CD14-positive monocyte (primary cell): ENCODE data around the gene ABCA7. TPM values are rescaled to one million over a fixed set of nuclear protein-coding genes. Genes with fewer than 3 reads are reported as not detected.

Experiments used
- DNase-seq, 3 donors: peaks; one replicate each; pipeline ENCODE4 v3.0.0-alpha.2; 2011 to 2022
- H2AFZ ChIP-seq: 2 replicates; pipeline ENCODE4 v1.6.0; 2012; ENCODE audit warnings: mild to moderate bottlenecking, low read depth, low read length, inconsistent platforms; ENCODE audit not compliant: insufficient read depth, poor library complexity, severe bottlenecking
- H3K27ac ChIP-seq, 2 donors: 1 replicate in 1 of 2; 2 replicates in 1 of 2; pipeline ENCODE4 v1.5.1; 2012 to 2013; ENCODE audit warnings: low read length in 2 of 2, control low read depth in 1 of 2, inconsistent platforms in 1 of 2, low read depth in 1 of 2, mild to moderate bottlenecking in 1 of 2
- H3K27me3 ChIP-seq, 2 donors: one replicate each; pipeline versions ENCODE4 v1.6.0 to v1.6.1; 2011 to 2013; ENCODE audit warnings: low read length in 2 of 2; ENCODE audit not compliant: control insufficient read depth in 2 of 2, insufficient read depth in 2 of 2
- H3K36me3 ChIP-seq, 2 donors: replicated peaks in 1 of 2; 1 replicate in 1 of 2; 2 replicates in 1 of 2; pipeline versions ENCODE4 v1.5.1 to v1.6.1; 2012 to 2013; ENCODE audit warnings: low read length in 2 of 2, control low read depth in 1 of 2, inconsistent platforms in 1 of 2, mild to moderate bottlenecking in 1 of 2; ENCODE audit not compliant: insufficient read depth in 2 of 2, control insufficient read depth in 1 of 2
- H3K4me1 ChIP-seq, 2 donors: 1 replicate in 1 of 2; 2 replicates in 1 of 2; pipeline versions ENCODE4 v1.5.1 to v1.6.1; 2012 to 2013; ENCODE audit warnings: low read length in 2 of 2, control low read depth in 1 of 2, inconsistent platforms in 1 of 2, mild to moderate bottlenecking in 1 of 2, moderate library complexity in 1 of 2; ENCODE audit not compliant: insufficient read depth in 2 of 2, control insufficient read depth in 1 of 2
- H3K4me2 ChIP-seq: replicated peaks from 2 replicates; pipeline ENCODE3; 2012; ENCODE audit warnings: low read length, moderate library complexity, mild to moderate bottlenecking; ENCODE audit not compliant: poor library complexity, severe bottlenecking; ENCODE audit errors: extremely low read depth
- H3K4me3 ChIP-seq, 3 experiments: fragments of 200-600 bp in 1 of 3; sonication (generic) in 1 of 3; replicated peaks in 1 of 3; 1 replicate in 2 of 3; 2 replicates in 1 of 3; pipeline ENCODE4 v1.5.1; 2011 to 2013; ENCODE audit warnings: low read length in 3 of 3, mild to moderate bottlenecking in 3 of 3, control low read depth in 2 of 3, low read depth in 2 of 3, inconsistent platforms in 1 of 3, moderate library complexity in 1 of 3
- H3K79me2 ChIP-seq: 2 replicates; pipeline ENCODE4 v1.6.0; 2012; ENCODE audit warnings: mild to moderate bottlenecking, control low read depth, inconsistent platforms, low read length, moderate library complexity; ENCODE audit not compliant: insufficient read depth
- H3K9ac ChIP-seq: 2 replicates; pipeline ENCODE4 v1.6.0; 2017; ENCODE audit warnings: low read length, mild to moderate bottlenecking; ENCODE audit not compliant: insufficient read depth, poor library complexity, severe bottlenecking
- H3K9me3 ChIP-seq, 2 donors: replicated peaks in 1 of 2; 1 replicate in 1 of 2; 2 replicates in 1 of 2; pipeline versions ENCODE4 v1.5.1 to v1.6.1; 2012 to 2013; ENCODE audit warnings: low read length in 2 of 2, control low read depth in 1 of 2; ENCODE audit not compliant: control insufficient read depth in 1 of 2, insufficient read depth in 1 of 2
- H4K20me1 ChIP-seq: 2 replicates; pipeline ENCODE4 v1.6.0; 2012; ENCODE audit warnings: mild to moderate bottlenecking, low read length, control low read depth, moderate library complexity; ENCODE audit not compliant: insufficient read depth
- H3K27ac Mint-ChIP-seq, 7 donors: one replicate each; pipeline ENCODE4 v1.8.0; 2020; ENCODE audit warnings: mild to moderate bottlenecking in 7 of 7, mixed read lengths in 7 of 7, moderate library complexity in 6 of 7, inconsistent platforms in 2 of 7
- H3K27me3 Mint-ChIP-seq, 3 donors: one replicate each; pipeline ENCODE4 v1.8.0; 2021 to 2022; ENCODE audit warnings: low read depth in 3 of 3, mild to moderate bottlenecking in 3 of 3, mixed read lengths in 3 of 3, moderate library complexity in 3 of 3, inconsistent platforms in 1 of 3
- H3K36me3 Mint-ChIP-seq, 2 donors: one replicate each; pipeline ENCODE4 v1.8.0; 2020; ENCODE audit warnings: mixed read lengths in 2 of 2, inconsistent platforms in 1 of 2, mild to moderate bottlenecking in 1 of 2
- H3K4me1 Mint-ChIP-seq: one replicate; pipeline ENCODE4 v1.8.0; 2020; ENCODE audit warnings: mild to moderate bottlenecking, mixed read lengths
- H3K4me3 Mint-ChIP-seq, 2 donors: one replicate each; pipeline ENCODE4 v1.8.0; 2020; ENCODE audit warnings: mild to moderate bottlenecking in 2 of 2, mixed read lengths in 2 of 2, moderate library complexity in 1 of 2
- H3K9me3 Mint-ChIP-seq, 7 donors: one replicate each; pipeline ENCODE4 v1.8.0; 2020 to 2022; ENCODE audit warnings: mixed read lengths in 7 of 7, mild to moderate bottlenecking in 6 of 7, moderate library complexity in 6 of 7, inconsistent platforms in 2 of 7
- CTCF ChIP-seq: fragments of 200-600 bp; IDR thresholded peaks from one replicate; pipeline ENCODE4 v1.8.0; 2022; ENCODE audit warnings: antibody characterized with exemption, mild to moderate bottlenecking
- WGBS: methylation state at CpG from one replicate; pipeline ENCODE4 v1.1.5; 2013; ENCODE audit warnings: missing lambda C conversion rate; ENCODE audit not compliant: insufficient coverage; 5-methylcytosine and 5-hydroxymethylcytosine counted together
- intact Hi-C, 2 donors: fragments of 100-400 bp; cut with micrococcal nuclease; formaldehyde crosslinking; loops; one replicate each; pipeline versions ENCODE4 v1.15.0 to v1.15.1; 2023
- polyA plus RNA-seq, 3 donors: library from polyadenylated mRNA; depleted of rRNA in 1 of 3; unstranded in 2 of 3; stranded (reverse) in 1 of 3; fragments of 300-500 nt in 2 of 3; fragments of >200 nt in 1 of 3; fragmentation: Illumina TruSeq in 2 of 3; gene quantifications; 1 replicate in 2 of 3; 2 replicates in 1 of 3; pipeline ENCODE4 v1.2.3, GENCODE V29; 2012 to 2021

The ABCA7 gene
- polyA plus RNA-seq, 3 donors: 1.7 to 104 (median 7.8) TPM

GRCh38 chr19:1041272-1041834 is 1.4 kb downstream of the ABCA7 start:
- peak overlapping the region; percentile 87 for H3K4me2 ChIP-seq
- Mint-ChIP-seq H3K27me3 (peaks cover 0 to 1% (median 1%) of the 10 kb centered on the region in 3 donors), H3K9me3 (peaks cover 0 to 4% (median 0%) of the 10 kb centered on the region in 7 donors), H3K27ac (peak overlapping the region in 5 of 7 donors; percentile 10 to 97 (median 84)), H3K36me3 (peaks cover 29 to 46% of the 10 kb centered on the region in 2 donors), H3K4me1 (peaks cover 49% of the 10 kb centered on the region), H3K4me3 (peak overlapping the region; percentile 89 to 98)
- H3K4me3 ChIP-seq: peak overlapping the region; percentile 51 to 92 (median 73)
- DNase-seq: no peak
- H3K9ac ChIP-seq: peak overlapping the region; percentile 29
- WGBS: 54% methylated on average over 23 of the region's 26 CpGs
- intact Hi-C loops: loop anchor here in 1 of 2 donors (2.0 to 5.0 kb wide), 2 partner anchors 21 to 36 kb away; partner anchors contain the start of genes RNU6-2 and TMEM259
- H3K27ac ChIP-seq: peak overlapping the region in 1 of 2 donors; percentile 79
- H3K79me2 ChIP-seq: peaks cover 34% of the 10 kb centered on the region
- H3K36me3 ChIP-seq: peaks cover 31 to 37% of the 10 kb centered on the region in 2 donors
- peaks cover 49 to 55% of the 10 kb centered on the region in 2 donors for H3K4me1 ChIP-seq
- TF ChIP-seq CTCF: no peak
- H2AFZ ChIP-seq: peak overlapping the region; percentile 55
- H3K9me3 ChIP-seq: no peaks in the 10 kb centered on the region
- peaks cover 33% of the 10 kb centered on the region for H4K20me1 ChIP-seq
- H3K27me3 ChIP-seq: no peaks in the 10 kb centered on the region

GRCh38 chr19:1041835-1042685 is 2.2 kb downstream of the ABCA7 start:
- intact Hi-C loops: loop anchor here in 1 of 2 donors (2.0 to 5.0 kb wide), 2 partner anchors 21 to 35 kb away; partner anchors contain the start of genes RNU6-2 and TMEM259
- no peak overlapping the region for H3K9ac ChIP-seq
- no peak overlapping the region for H3K4me3 Mint-ChIP-seq
- H3K79me2 ChIP-seq: peaks cover 32% of the 10 kb centered on the region
- H4K20me1 ChIP-seq: peaks cover 37% of the 10 kb centered on the region
- H3K9me3 Mint-ChIP-seq: peaks cover 0 to 4% (median 0%) of the 10 kb centered on the region in 7 donors
- DNase-seq: no peak
- peaks cover 28 to 40% of the 10 kb centered on the region in 2 donors for H3K36me3 Mint-ChIP-seq
- H3K4me1 Mint-ChIP-seq: peaks cover 43% of the 10 kb centered on the region
- H3K27ac Mint-ChIP-seq: no peak overlapping the region
- no peak for TF ChIP-seq CTCF
- peaks cover 0 to 1% (median 1%) of the 10 kb centered on the region in 3 donors for H3K27me3 Mint-ChIP-seq
- H3K4me3 ChIP-seq: no peak overlapping the region
- H2AFZ ChIP-seq: no peak overlapping the region
- peaks cover 34 to 42% of the 10 kb centered on the region in 2 donors for H3K36me3 ChIP-seq
- H3K9me3 ChIP-seq: no peaks in the 10 kb centered on the region
- no peak overlapping the region for H3K27ac ChIP-seq
- peak overlapping the region; percentile 87 for H3K4me2 ChIP-seq
- H3K27me3 ChIP-seq: no peaks in the 10 kb centered on the region
- peaks cover 46 to 58% of the 10 kb centered on the region in 2 donors for H3K4me1 ChIP-seq
- 92% methylated on average over 43 of the region's 43 CpGs for WGBS
